ENCODE results near the gene SUV39H1.

The SUV39H1 gene

DNA sequence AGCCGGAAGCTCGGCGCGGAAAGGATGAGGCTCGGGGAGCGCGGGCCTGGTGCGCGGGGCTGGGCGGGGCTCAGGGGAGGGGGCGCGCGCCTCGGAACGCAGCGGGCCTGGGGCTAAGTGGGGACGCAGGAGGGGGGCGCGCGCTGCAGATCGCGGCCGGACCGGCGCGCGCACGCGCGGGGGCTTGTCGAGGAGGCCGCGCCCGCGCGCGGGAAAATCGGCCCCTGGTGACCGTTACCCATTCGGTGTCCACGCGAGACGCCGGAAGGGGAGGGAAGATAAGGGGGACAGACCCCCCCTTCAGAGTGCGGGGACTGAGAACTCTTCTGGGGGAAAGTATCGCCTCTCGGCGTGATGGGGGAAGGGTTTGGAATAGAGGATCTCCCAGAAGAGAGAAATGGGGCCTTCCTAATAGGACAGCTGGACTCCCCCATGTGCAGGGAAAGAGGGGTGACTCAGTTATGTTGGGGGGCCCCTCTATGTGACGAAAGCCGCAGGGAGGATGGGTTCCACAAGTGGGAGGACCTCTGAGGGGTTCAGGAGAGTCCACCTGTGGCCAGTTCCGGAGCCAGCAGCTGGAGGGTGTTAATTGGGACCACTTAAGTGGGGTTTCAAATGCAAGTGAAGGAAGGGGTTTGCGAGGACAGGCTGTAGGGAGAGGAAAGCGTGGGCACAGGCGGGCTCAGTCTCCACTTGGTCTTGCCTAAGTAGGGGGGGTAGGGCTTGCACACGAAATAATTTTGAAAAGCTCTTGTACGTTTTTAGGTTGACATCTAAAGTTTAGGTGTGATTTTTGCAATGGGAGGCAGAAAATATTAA lies 584 bp downstream of the SUV39H1 start:
- no peak; the same call in 2 of the 3 replicates for ATAC-seq
- TF ChIP-seq BACH2 (CRISPR knock-in tag; IDR thresholded peaks at IDR 0.05; ENCODE audit: borderline replicate concordance) (no peak), CREB5 (CRISPR knock-in tag; IDR thresholded peaks at IDR 0.05; ENCODE audit: low read depth) (no peak), ZFP30 (CRISPR knock-in tag; IDR thresholded peaks at IDR 0.05) (no peak), ZNF565 (CRISPR knock-in tag; conservative IDR thresholded peaks at IDR 0.05; ENCODE audit: low read depth) (no peak), ZNF8 (CRISPR knock-in tag; IDR thresholded peaks at IDR 0.05) (no peak), CSDC2 (CRISPR knock-in tag; IDR thresholded peaks at IDR 0.05) (no peak), TCF4 (CRISPR knock-in tag; IDR thresholded peaks at IDR 0.05; ENCODE audit: borderline replicate concordance) (no peak), ZFP3 (CRISPR knock-in tag; IDR thresholded peaks at IDR 0.05) (no peak), GLIS3 (CRISPR knock-in tag; IDR thresholded peaks at IDR 0.05) (no peak), TSHZ2 (CRISPR knock-in tag; IDR thresholded peaks at IDR 0.05) (no peak), CSRNP3 (CRISPR knock-in tag; IDR thresholded peaks at IDR 0.05) (no peak), RARB (CRISPR knock-in tag; IDR thresholded peaks at IDR 0.05) (no peak), PPARA (CRISPR knock-in tag; IDR thresholded peaks at IDR 0.05; ENCODE audit: borderline replicate concordance) (no peak), TOX (CRISPR knock-in tag; IDR thresholded peaks at IDR 0.05; ENCODE audit: borderline replicate concordance) (no peak)
- TF ChIP-seq, protein P1, sequence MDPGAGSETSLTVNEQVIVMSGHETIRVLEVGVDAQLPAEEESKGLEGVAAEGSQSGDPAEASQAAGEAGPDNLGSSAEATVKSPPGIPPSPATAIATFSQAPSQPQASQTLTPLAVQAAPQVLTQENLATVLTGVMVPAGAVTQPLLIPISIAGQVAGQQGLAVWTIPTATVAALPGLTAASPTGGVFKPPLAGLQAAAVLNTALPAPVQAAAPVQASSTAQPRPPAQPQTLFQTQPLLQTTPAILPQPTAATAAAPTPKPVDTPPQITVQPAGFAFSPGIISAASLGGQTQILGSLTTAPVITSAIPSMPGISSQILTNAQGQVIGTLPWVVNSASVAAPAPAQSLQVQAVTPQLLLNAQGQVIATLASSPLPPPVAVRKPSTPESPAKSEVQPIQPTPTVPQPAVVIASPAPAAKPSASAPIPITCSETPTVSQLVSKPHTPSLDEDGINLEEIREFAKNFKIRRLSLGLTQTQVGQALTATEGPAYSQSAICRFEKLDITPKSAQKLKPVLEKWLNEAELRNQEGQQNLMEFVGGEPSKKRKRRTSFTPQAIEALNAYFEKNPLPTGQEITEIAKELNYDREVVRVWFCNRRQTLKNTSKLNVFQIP (CRISPR knock-in tag; IDR thresholded peaks at IDR 0.05; ENCODE audit: borderline replicate concordance, low read depth) = no peak
- TF ChIP-seq, protein P2, sequence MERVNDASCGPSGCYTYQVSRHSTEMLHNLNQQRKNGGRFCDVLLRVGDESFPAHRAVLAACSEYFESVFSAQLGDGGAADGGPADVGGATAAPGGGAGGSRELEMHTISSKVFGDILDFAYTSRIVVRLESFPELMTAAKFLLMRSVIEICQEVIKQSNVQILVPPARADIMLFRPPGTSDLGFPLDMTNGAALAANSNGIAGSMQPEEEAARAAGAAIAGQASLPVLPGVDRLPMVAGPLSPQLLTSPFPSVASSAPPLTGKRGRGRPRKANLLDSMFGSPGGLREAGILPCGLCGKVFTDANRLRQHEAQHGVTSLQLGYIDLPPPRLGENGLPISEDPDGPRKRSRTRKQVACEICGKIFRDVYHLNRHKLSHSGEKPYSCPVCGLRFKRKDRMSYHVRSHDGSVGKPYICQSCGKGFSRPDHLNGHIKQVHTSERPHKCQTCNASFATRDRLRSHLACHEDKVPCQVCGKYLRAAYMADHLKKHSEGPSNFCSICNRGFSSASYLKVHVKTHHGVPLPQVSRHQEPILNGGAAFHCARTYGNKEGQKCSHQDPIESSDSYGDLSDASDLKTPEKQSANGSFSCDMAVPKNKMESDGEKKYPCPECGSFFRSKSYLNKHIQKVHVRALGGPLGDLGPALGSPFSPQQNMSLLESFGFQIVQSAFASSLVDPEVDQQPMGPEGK (CRISPR knock-in tag; IDR thresholded peaks at IDR 0.05; ENCODE audit: borderline replicate concordance) = no peak

- no peak for TF ChIP-seq GLIS3 (CRISPR knock-in tag; IDR thresholded peaks at IDR 0.05)
- TF ChIP-seq ESRRG (CRISPR knock-in tag; IDR thresholded peaks at IDR 0.05) = no peak
- TF ChIP-seq TCF4 (CRISPR knock-in tag; IDR thresholded peaks at IDR 0.05; ENCODE audit: borderline replicate concordance) = no peak
- no peak for TF ChIP-seq ZNF8 (CRISPR knock-in tag; IDR thresholded peaks at IDR 0.05)
- TF ChIP-seq TSHZ2 (CRISPR knock-in tag; IDR thresholded peaks at IDR 0.05) = no peak
- no peak for TF ChIP-seq CSRNP3 (CRISPR knock-in tag; IDR thresholded peaks at IDR 0.05)
- no peak for TF ChIP-seq CREB5 (CRISPR knock-in tag; IDR thresholded peaks at IDR 0.05; ENCODE audit: low read depth)
- no peak for TF ChIP-seq OSR1 (CRISPR knock-in tag; IDR thresholded peaks at IDR 0.05)
- no peak for TF ChIP-seq ZC3H10 (CRISPR knock-in tag; IDR thresholded peaks at IDR 0.05)
- no peak for TF ChIP-seq PPARA (CRISPR knock-in tag; IDR thresholded peaks at IDR 0.05; ENCODE audit: borderline replicate concordance)
- TF ChIP-seq ZFP3 (CRISPR knock-in tag; IDR thresholded peaks at IDR 0.05) = no peak
- TF ChIP-seq ZNF565 (CRISPR knock-in tag; conservative IDR thresholded peaks at IDR 0.05; ENCODE audit: low read depth) = no peak
- TF ChIP-seq BACH2 (CRISPR knock-in tag; IDR thresholded peaks at IDR 0.05; ENCODE audit: borderline replicate concordance) = no peak
- no peak for TF ChIP-seq RARB (CRISPR knock-in tag; IDR thresholded peaks at IDR 0.05)
- no peak for TF ChIP-seq SNAI2 (CRISPR knock-in tag; IDR thresholded peaks at IDR 0.05)
- TF ChIP-seq ISL1 (CRISPR knock-in tag; IDR thresholded peaks at IDR 0.05) = no peak
- TF ChIP-seq TOX (CRISPR knock-in tag; IDR thresholded peaks at IDR 0.05; ENCODE audit: borderline replicate concordance) = no peak
- no peak for ATAC-seq
These were observed 1.8 kb downstream of the SUV39H1 start for GRCh38 chrX:48698306-48698705.
